Ureter (tissue), 1 donor: ENCODE data around the gene DUSP8. TPM values are rescaled to one million over a fixed set of nuclear protein-coding genes. Genes with fewer than 3 reads are reported as not detected.
"Not testable (repeated sequence)": the region's sequence is repeated elsewhere in the genome, so short reads cannot be mapped to it uniquely, and the experiment has no call there.

ENCODE experiments used
- DNase-seq: peaks from one replicate; pipeline ENCODE4 v3.0.0-alpha.2; 2020; ENCODE audit warnings: low spot score
- total RNA-seq: library from RNA; stranded (reverse); gene quantifications from one replicate; pipeline ENCODE4 v1.2.4, GENCODE V29; 2023
- donor health status: DM: yes; HTN: yes; CAD: no.

The DUSP8 gene, protein sequence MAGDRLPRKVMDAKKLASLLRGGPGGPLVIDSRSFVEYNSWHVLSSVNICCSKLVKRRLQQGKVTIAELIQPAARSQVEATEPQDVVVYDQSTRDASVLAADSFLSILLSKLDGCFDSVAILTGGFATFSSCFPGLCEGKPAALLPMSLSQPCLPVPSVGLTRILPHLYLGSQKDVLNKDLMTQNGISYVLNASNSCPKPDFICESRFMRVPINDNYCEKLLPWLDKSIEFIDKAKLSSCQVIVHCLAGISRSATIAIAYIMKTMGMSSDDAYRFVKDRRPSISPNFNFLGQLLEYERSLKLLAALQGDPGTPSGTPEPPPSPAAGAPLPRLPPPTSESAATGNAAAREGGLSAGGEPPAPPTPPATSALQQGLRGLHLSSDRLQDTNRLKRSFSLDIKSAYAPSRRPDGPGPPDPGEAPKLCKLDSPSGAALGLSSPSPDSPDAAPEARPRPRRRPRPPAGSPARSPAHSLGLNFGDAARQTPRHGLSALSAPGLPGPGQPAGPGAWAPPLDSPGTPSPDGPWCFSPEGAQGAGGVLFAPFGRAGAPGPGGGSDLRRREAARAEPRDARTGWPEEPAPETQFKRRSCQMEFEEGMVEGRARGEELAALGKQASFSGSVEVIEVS
- 6.0 TPM for total RNA-seq

DNA sequence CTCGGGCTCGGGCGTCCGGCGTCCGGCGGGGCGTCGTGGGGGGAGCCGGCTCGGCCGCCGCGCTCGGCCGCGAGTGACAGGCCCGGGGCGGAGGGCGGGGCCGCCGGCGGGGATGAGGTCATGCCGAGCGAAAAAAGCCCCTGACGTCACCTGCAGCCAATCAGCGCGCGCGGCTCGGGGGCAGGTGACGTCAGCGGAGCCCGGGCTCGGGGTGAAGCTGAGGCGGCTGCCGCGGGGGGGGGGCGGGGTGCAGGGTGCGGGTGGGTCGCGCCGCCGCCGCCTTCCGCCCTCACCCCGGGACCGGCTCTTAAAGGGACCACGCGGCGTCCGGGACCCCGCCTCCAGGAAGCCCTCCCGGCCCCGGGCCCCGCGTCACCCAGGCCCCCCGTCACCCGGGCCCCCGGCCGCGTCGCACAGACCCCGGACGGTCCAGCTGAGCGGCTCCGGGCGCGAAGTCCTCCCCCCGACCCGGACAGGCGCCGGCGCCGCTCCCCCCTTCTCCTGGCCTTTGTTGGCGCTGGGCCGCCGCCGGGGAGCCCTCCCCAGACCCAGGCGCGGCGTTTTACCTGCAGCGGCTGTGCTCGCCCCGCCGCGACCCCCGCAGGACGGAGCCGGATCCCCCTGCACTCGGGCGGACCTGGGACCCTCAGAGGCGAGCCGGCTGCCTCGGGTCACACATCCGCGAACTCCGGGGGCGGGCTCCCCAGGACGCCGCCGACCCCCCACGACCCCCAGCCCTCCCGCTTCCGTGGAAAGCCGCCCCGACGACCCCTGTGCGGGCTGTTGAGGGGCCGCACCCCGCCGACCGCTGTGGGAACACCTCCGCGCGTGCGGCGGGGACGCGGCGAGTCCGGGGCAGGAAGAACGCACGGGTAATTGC lies at the start of gene DUSP8:
DUSP8 (minus strand) TSS at position 75 of the 880 bp plus-strand sequence. CDS start 6,445 bp downstream, outside the sequence.
- DNase-seq: peak; percentile 91

DNA sequence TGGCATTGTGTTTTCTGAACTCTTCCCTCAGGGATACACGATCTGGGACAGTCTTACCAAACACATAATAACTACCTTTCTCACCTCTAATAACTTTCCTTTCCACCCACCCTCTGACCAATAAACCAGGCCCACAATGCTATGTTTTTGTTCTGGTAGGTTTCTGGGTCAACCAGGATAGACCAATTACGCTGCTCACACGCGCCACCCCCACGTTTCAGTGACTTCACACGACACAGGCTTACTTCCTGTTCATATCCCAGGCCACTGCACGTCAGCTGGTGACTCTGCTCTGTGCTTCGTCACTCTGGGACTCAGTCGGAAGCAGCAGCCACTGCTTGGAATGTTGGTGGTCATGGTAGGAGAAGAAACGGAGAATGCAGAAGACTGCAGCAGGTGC lies 47.4 kb upstream of the DUSP8 start:
- no peak for DNase-seq

DNA sequence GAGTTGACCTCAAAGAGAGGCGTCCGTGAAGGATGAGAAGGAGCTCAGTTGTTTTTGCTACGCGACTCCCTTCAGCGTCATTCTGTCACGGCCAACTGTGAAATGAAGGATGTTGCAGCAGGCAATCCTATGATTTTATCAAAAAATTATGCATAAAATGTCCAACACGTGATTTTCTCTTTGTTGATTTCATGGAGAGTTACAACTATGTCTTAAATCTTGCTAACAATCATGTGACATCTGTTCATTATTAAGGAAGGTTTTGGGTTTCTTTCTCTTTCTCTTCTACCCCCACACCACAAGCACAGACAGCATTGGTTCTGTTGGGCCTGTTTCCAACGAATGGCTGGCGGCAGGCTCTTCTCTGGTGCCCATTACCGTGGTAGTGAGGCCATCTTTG lies 46.2 kb upstream of the DUSP8 start:
- DNase-seq: no peak

DNA sequence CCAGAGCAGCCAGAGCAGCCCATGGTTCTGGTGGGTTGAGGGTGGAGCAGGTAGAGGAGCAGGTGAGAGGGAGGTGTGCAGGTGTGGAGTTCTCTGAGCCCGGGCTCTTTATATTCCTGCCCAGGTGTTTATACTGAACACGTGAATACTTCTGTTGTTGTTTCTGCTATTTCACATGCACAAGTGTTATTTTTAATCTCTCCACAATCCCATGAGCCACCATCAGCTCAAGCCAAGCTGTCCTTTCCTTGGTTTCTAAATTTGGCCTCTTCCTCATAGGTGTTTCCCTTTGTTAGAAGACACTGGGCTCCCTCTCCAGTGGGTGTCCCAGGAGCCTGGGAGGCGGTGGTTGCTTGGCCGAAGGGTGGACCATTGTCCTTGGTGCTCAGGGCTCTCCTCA lies 36.3 kb upstream of the DUSP8 start, which contains the start of gene KRTAP5-3:
KRTAP5-3 (minus strand) TSS at position 101 of the 400 bp plus-strand sequence; CDS start at position 23, 78 bp downstream.
- no peak for DNase-seq

DNA sequence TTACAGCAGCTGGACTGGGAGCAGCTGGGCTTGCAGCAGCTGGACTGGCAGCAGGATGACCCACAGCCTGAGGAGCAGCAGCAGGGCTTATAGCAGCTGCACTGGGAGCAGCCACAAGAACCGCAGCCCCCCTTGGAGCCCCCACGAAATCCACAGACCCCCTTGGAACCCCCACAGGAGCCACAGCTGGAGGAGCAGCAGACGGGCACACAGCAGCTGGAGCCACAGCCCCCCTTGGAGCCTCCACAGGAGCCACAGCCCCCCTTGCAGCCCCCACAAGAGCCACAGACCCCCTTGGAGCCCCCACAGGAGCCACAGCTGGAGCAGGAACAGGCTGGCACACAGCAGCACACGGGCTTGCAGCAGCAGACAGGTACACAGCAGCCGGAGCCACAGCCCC lies 35.8 kb upstream of the DUSP8 start:
- not testable (repeated sequence) for DNase-seq

DNA sequence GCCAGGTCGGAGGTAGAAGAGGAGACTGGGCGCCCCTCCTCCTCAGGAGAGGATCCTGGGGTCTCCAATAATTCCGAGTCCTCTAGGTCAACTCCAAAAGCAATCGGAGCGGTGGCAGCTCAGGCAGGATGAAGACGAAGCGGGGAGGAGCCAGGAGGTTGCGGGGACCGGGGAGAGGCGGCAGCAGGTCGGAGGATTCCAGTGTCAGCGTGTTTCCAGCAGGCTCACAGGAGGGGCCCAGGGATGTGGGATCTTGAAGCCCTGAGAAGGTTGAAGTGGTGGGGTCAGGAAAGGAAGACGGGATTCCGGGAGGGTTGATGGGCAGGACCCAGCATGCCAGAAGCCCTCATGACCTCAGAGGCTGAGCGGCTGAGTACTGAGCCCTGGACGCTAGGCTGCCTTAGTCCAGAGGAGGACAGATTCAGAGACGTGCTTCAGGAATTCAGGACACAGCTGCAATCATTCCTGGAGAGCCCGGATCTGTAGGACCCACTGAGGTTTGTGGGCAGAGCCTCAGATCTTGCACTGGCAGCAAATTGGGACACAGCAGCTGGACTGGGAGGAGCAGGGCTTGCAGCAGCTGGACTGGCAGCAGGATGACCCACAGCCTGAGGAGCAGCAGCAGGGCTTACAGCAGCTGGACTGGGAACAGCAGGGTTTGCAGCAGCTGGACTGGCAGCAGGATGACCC lies 35.2 kb upstream of the DUSP8 start:
- DNase-seq: not testable (repeated sequence)

DNA sequence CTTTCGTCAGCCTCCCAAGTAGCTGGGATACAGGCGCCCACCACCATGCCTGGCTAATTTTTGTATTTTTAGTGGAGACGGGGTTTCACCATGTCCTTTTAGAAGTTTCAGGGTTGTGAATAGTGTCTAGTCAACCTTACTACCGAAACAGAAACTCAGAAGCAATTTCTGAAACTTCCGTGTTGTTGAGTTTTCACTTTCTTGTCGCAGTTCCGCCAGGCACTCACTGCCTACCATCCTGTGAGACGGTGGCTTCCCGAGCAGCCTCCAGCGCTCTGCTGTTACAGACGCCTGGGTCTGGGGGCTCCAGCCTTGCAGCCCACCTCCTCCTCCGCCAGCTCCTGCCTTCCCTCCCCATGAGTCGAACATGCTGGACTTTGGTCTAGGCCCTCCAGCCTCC lies 33.9 kb upstream of the DUSP8 start:
- DNase-seq: not testable (repeated sequence)

DNA sequence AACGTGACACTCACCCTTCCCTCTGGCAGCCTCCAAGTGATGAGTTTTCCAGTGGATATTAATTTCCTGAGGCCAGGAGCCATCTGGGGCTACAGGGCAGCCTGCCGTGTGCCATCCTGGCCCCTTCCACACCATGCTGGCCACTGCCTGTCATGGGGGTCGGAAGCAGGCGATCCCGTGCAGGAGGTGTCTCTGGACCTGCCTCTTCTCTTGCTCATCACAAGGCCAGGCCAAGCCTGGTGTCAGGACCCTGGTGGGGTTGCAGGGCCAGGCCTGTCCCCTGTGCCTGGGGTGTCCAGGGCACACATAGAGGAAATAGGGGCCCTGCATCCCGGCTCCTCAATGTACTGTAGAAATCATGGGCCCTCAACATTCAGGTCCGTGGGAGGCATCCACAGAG lies 32.6 kb upstream of the DUSP8 start:
- no peak for DNase-seq

DNA sequence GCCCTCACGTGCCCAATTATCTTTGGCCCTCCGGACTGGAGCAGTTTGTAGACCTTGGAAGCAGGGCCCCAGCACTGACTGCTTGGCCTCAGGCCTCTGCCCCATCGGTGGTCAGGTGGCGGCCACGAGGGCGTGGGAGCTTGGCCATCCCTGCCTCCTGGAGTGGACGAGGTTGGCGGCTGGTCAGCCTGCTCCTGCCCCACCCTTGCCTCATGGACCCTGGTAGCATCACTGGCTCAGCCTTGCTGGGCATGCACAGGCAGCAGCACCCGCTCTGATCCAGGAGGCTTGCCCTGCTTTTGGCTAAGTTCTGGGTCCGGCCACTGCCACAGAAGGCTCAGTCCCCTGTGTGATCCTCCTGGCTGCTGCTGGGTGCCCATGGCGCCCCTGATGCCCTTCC lies 32.1 kb upstream of the DUSP8 start:
- no peak for DNase-seq

DNA sequence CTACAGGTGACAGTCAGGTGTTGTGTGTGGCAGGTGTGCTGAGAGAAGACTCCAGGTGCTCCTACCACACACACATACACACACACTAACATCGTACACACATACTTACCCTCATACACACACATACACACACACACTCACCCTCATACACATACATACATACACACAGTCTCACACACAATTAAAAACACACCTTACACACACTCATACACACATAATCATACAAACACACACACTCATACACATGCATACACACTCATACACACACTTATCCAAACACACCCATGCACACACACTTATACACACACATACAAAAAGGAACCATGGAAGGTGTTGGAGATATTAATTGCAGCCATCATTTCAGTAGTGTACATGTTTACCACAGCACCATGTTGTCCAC lies 31.6 kb upstream of the DUSP8 start:
- DNase-seq: no peak

DNA sequence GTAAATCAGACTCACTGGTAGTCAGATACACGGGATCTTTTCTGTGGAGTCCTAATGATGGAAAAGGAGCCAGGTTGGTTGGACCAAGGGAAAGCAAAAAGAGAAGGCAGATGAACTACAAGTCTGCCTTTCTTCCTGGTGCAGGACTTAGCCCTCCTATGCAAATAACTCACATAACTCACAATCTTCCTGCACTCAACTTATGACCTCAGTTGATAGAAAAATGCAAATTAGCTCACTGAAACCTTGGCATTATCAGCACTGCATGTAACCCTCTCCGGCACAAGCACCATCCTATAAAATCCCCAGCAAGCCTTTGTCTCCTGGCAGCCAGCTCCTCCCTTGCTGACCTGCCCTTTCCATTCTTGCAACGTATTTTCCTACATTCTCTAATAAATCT lies 29.6 kb upstream of the DUSP8 start:
- DNase-seq: not testable (repeated sequence)

DNA sequence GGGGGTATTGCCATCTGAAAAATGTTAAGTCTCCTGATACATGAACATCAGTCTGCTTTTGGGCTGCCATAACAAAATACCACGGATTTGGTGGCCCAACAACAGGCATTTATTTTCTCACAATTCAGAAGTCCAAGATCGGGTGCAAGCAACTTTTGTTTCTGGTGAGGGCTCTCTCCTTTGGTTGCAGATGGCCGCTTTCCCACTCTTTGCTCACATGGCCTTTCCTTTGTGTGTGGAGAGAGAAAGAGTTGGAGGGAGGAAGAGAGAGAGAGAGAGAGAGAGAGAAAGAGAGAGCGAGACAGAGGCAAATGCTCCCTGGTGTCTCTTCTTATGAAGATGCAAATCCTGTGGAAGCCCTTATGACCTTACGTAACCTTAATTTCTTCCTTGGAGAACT lies 28.6 kb upstream of the DUSP8 start:
- DNase-seq: no peak

DNA sequence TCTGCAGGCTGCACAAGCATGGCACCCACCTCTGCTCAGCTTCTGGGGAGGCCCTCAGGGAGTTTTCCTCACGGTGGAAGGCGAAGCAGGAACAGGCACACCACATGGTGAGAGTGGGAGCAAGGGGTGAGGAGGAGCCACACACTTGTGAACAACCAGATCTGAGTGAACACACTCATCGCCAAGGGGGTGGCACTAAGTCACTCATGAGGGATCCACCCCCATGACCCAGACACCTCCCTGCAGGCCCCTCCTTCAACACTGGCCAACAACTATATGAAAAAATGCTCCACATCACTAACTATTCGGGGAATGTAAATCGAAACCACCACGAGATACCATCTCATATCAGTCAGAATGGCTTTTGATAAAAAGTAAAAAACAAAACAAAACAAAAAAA lies 26.7 kb upstream of the DUSP8 start:
- no peak for DNase-seq

DNA sequence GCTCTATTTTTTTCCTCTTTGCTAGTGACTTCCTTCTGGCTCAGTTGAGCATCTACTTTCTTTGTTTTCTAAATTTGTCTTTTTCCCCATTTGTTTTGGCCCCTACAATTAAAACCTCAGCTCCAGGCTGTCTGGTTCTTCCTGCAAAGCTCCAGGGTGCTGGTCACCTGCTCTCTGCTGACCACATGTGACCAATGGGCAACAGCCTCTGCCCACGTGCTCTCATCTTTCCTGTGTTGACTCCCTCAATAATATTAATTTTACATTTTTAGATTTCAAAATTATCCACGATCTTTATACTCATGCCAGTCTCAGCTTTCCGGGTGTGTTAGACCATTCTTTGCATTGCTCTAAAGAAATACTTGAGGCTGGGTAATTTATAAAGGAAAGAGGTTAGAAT lies 26.3 kb upstream of the DUSP8 start:
- DNase-seq: not testable (repeated sequence)

DNA sequence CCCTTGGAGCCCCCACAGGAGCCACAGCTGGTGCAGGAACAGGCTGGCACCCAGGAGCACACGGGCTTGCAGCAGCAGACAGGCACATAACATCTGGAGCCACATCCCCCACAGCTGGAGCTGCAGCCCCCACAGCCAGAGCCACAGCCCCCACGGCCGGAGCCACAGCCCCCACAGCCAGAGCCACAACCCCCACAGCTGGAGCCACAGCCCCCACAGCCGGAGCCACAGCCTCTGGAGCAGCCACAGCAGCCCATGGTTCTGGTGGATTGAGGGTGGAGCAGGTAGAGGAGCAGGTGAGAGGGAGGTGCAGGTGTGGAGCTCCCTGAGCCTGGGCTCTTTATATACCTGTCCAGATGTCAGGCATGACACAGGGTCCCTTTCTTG lies 25.9 kb upstream of the DUSP8 start, which contains the start of gene KRTAP5-2:
KRTAP5-2 (minus strand) TSS at position 301 of the 387 bp plus-strand sequence; CDS start at position 257, 44 bp downstream.
- no peak for DNase-seq

DNA sequence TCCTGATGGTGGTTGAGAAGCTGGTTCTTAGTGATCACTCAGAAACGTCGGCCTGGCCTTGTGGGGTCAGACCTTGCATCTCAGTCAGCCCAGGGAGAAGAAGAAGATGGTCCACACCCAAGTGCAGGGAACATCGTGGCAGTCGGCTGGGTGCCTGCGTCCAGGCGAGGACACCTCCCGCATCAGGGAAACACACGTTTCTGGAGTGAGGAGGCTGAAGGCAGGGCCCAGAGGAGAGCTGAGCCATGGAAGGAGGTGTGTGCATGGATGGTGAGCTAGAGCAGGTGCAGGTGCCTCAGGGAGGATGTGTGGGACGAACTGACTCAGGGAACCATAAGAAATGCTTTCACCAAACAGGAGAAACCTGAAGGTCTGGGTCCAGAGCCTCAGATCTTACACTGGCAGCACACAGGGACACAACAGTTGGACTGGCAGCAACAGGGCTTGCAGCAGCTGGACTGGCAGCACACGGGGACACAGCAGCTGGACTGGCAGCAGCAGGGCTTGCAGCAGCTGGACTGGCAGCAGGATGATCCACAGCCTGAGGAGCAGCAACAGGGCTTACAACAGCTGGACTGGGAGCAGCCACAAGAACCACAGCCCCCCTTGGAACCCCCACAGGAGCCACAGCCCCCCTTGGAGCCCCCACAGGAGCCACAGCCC lies 25.4 kb upstream of the DUSP8 start:
- DNase-seq: no peak

DNA sequence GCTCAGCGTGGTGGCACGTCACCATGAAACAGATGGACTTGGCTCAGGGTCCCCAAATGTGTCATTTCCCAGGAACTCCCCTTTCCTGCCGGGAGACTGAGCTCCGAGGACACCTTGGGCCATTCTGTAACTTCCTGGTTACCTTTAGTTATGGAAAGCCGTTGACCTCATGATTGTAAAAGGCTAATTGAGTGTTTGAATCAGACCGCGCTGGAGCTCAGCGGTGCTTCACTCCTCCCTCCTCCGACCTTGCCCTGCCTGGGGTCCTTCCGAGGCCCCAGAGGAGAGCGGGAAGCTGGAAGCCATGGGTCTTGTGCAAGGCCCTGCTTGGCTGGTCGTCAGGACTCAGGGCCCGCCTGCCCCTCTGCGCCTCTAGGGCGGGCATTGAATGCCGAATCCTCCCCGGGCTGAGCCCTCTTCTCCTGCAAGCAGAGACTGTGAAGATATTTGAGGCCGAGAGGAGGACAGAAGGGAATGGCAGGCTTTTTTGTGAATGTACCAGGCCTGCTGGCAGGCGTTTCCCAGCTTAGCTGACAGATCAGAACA lies 24.6 kb upstream of the DUSP8 start:
- DNase-seq: not testable (repeated sequence)

DNA sequence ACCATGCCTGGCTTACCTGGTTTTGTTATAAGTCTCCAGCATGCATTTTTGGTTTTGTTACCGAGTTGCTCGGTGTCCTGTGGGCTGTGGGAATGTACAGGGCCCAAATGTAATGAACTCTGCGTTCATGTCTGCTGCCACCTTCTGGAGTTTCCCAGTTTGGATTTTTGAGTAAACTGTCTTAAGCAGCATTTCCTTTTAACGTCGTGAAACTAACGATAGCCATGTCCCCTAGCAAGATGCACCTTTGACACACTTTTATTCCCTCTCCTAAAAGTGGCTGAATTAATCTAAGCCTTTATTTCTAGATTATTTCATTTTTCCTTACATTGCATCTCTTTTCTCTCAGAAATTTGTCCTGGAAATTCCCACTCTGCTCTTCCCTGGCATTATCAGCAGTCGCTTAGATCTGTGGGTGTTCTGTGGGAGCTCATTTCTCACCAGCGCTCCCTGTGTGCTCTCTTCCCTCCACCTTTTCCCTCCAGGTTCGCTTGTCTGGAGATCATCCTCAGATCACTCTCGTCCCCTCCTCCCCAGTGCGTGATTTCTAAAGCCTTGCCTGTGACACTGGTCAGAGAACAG lies 24.0 kb upstream of the DUSP8 start:
- DNase-seq: not testable (repeated sequence)

DNA sequence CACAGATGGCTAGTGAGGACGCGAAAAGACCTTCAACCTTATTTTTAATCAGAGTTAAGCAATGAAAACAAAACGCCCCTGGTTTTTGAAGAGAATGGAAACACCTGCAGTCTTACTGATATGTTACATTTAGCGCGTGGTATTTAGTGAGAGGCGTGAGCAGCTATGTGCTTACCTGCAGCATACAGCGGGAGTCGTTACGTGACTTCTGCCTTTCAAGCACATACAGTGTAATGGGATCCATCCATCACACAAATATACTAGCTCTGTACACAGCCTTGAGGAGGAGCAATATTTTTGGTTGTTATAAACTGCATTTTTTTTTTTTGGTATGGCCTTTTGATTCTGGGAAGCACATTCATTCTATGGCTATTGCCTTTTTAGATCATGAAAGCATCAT lies 20.6 kb upstream of the DUSP8 start:
- DNase-seq: no peak

DNA sequence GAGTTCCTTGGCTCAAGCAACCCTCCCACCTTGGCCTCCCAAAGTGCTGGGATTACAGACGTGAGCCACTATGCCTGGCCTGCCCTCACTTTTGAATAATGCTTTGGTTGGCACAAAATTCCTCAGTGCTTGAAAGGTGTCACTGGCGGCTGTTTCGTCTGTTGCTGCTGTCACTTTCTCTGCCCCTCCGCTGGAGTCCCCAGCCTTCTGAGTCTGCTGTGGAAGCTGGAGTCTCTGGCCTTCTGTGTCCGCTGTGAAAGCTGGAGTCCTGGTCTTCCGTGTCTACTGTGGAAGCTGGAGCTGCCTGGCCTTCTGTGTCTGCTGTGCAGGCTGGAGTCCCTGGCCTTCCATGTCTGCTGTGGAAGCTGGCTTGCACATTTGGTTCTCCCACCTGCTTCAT lies 17.9 kb upstream of the DUSP8 start:
- no peak for DNase-seq
